Measurements from ENCODE around the gene ADPRH.

- TF ChIP-seq POLR2A (IDR thresholded peaks at IDR 0.05; ENCODE audit: low read length) (no peak), GATA1 (IDR thresholded peaks at IDR 0.05; ENCODE audit: low read depth, low read length) (no peak)
Observed at GRCh38 chr3:119632216-119632615, 52.9 kb downstream of the ADPRH start.
